Myocyte (in vitro differentiated cells): ENCODE data around the gene GNB2. TPM values are rescaled to one million over a fixed set of nuclear protein-coding genes. Genes with fewer than 3 reads are reported as not detected.
"Not testable (repeated sequence)": the region's sequence is repeated elsewhere in the genome, so short reads cannot be mapped to it uniquely, and the experiment has no call there.

Experiments
- DNase-seq: peaks from one replicate; pipeline ENCODE4 v3.0.0-alpha.2; 2012; ENCODE audit warnings: low read depth
- total RNA-seq: library from RNA; depleted of rRNA; stranded (reverse); fragments of >200 nt; gene quantifications from 2 replicates; pipeline ENCODE4 v1.2.3, GENCODE V29; 2014

GNB2 gene
- total RNA-seq, 1 donor from 2014 or later: 96.5 TPM

DNA sequence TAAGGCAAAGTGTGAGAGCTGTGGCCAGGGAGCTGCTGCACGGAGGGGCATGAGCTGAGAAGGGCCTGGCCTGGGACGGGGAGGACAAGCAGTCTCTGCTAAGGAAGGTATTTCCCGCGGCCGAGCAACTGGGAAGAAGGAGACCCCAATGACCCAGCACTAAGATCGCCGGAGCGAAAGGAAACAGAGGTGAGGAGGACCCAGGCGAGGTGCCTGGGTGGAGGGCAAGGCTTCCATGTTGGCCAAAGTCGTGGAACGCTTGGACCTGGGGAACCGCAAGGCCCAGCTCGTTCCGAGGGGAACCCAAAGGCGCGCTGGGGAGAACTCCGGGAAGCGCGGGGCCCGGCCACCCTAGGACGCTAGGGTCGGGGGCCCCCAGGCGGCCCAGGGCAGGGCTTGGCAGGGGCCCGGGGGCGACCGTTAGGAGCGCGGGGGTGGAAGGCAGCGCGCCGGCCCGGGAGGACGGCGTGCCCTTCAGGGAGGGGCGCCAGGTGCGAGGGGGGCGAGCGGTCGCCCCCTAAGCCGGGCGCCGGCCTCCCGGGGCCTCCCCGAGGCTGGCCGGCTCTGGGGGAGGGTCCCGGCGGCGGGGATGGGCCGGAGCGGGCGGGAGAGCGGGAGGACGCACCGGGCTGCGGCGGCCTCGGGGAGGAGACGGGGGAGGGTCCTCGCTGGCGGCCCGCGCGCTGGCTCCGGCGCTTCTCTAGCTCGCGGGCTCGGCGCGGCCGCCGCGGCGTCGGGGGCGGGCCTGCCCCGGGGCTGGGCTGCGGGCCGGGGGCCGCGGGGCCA, 20.0 kb downstream of the GNB2 start:
- DNase-seq: peak; percentile 26

DNA sequence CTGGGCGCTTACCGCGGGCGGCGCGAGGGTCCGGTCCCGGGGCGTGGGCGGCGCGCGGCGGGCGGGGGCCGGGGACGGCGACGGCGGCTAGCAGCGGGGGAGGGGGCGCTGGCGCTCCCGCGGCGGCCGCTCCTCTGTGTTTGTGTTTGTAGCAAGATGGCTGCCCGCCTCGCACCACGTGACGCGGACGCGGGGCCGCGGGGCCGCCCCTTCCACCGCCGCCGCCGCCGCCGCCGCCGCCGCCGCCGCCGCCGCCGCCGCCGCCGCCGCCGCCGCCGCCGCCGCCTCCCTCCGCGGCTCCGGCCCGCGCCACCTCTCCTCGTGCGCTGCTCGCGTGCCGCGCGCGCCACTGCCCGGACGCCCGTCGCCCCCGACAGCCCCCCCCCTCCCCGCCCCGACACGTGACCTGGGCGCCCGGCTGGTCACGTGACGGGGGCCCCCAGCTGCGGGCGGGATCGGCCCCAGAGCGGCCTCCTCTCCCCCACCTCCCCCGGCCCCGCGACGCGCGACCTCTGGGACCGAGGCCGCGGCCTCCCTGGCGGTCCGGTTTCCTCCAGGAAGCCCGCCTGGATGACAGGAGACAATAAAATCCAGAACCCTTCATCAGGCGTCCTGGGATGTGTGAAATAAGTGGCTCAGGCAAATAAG, 20.7 kb downstream of the GNB2 start, which contains the start of gene GIGYF1:
TSS of gene GIGYF1 (minus strand) at position 153 of the 648 bp plus-strand sequence. CDS start 6,012 bp downstream, outside the sequence.
- DNase-seq: peak; percentile 76

DNA sequence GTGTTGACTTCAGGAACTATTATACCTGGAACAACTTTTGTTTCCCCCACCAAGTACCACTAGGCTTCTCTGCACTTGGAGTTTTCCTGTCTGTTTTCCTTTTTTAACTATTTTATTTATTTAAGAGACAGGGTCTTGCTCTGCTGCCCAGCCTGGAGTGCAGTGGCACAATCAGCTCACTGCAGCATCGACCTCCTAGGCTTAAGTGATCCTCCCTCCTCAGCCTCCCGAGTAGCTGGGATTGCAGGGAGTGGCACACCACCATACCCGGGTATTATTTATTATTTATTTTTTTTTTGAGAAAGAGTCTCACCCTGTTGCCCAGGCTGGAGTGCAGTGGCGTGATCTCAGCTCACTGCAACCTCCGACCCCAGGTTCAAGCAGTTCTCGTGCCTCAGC, 22.6 kb downstream of the GNB2 start:
- no peak for DNase-seq

DNA sequence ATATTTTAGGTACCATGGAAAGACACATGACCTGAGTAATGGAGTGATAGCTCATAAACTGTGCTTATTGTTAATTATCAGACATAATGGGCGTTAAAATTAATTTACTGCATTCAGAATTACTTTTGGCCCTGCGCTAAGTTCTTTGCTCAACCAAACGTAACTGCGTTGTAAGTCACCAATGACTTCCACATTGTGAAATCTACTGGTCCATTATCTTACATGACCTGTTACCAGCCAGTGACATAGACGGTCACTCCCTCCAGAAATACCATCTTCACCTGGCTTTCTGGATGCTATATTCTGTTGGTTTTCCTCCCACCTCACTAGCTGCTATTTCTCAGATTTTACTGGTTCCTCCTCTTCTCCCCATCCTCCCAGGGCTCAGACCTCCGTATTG, 25.5 kb downstream of the GNB2 start:
- DNase-seq: no peak

DNA sequence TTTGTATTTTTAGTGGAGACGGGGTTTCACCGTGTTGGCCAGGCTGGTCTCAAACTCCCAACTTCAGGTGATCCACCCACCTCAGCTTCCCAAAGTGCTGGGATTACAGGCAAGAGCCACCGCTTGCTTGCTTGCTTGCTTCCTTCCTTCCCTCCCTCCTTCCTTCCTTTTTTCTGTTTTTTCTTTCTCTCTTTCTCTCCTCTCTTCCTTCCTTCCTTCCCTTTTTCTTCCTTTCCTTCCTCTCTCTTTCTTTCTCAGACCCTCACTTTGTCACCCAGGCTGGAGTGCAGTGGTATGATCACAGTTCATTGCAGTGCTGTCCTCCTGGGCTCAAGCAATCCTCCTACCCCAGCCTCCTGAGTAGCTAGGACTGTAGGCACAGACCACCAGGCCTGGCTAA, 27.5 kb downstream of the GNB2 start:
- not testable (repeated sequence) for DNase-seq

DNA sequence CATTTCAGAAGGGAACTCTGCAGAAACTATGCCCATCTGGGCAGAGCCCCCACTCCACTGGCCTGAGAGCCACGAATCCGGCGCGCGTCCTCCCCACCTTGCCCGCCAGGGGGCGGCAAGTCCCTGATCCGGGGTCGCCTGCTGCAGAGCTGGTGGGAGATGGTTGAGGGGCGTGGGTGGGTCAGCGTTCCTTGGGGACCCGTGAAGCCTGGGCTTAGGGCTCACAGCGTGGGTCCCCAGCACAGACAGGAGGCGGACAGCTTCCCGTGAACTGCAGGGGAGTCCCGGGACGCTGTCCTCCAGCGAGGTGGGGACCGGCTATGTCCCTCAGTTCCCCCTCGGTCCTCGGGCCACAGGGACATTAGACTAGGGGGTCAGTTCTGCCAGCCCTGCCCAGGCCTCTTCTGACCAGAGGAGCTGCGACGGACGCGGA, 31.8 kb downstream of the GNB2 start:
- peak; percentile 82 for DNase-seq

DNA sequence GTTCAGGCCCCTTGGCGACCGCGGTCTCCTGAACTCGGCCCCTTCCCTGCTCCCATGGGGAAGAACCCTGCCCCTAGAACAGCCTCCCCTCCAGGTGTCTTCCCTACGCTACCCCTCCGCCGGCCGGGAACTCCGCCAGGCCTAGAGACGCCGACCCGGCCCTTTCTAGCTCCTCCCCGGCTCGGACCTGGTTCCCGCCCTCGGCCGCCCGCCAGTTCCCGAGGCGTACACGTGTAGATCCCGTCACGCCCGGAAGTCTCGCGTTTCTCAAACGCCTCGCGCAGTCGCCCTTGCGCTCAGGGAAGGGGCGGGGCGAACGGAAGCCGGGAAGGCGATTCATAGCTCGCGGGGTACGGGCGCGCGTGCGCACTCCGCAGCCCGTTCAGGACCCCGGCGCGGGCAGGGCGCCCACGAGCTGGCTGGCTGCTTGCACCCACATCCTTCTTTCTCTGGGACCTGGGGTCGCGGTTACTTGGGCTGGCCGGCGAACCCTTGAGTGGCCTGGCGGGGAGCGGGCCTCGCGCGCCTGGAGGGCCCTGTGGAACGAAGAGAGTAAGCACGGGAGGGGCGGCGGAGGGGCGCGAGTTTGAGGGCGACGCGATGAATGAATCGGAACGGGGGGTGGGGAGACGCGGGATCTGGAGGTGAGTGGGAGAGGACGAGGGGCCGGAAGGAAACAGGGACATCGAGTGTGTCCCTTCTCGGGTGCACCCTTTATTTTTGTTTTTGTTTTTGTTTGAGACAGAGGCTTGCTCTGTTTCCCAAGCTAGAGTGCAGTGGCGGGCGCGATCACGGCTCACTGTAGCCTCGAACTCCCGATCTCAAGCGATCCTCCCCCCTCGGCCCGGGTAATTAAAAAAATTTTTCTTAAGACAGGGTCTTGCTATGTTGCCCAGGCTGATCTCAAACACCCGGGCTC, 32.5 kb downstream of the GNB2 start, which contains the start of gene POP7:
TSS of gene POP7 (plus strand) at position 369 of the 919 bp plus-strand sequence. CDS start 710 bp downstream, outside the sequence.
- peak; percentile 99 for DNase-seq

DNA sequence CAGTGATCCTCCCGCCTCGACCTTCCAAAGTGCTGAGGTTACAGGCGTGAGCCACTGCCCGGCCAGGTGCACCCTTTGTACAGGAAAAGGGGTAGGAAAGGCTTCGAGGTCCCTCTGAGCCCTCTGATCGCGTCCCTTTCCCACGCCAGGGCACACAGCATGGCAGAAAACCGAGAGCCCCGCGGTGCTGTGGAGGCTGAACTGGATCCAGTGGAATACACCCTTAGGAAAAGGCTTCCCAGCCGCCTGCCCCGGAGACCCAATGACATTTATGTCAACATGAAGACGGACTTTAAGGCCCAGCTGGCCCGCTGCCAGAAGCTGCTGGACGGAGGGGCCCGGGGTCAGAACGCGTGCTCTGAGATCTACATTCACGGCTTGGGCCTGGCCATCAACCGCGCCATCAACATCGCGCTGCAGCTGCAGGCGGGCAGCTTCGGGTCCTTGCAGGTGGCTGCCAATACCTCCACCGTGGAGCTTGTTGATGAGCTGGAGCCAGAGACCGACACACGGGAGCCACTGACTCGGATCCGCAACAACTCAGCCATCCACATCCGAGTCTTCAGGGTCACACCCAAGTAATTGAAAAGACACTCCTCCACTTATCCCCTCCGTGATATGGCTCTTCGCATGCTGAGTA, 33.3 kb downstream of the GNB2 start:
- DNase-seq: no peak

DNA sequence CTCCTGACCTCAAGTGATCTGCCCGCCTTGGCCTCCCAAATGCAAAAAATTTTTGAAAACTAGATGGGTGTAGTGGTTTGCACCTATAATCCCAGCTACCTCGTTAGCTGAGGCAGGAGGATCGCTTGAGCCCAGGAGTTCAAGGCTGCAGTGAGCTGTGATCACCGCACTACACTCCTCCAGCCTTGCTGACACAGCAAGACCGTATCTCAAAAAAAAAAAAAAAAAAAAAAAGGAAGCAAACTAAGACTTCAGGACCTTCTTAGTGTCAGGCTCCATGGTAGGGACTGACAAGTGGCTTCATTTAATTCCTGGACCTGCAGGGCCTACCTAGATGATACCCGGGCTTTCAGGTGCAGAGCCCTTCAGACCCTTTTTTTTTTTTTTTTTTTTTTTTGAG, 34.9 kb downstream of the GNB2 start:
- no peak for DNase-seq

DNA sequence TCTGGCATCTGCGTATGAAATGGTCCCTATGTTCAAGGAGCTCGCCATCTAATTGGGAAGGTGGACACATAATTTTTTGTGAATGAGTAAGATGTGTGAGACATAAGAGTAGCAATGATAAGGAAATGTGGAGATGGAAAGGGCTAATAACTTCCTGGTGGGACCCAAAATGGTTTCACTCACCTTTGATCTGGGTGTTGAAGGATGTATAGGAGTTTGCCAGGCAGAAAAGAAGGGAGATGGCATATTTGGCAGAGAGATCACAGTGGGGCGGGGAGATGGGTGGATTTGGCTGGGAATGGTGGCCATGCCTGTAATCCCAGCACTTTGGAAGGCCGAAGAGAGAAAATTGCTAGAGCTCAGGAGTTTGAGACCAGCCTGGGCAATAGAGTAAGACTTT, 36.9 kb downstream of the GNB2 start:
- DNase-seq: no peak

DNA sequence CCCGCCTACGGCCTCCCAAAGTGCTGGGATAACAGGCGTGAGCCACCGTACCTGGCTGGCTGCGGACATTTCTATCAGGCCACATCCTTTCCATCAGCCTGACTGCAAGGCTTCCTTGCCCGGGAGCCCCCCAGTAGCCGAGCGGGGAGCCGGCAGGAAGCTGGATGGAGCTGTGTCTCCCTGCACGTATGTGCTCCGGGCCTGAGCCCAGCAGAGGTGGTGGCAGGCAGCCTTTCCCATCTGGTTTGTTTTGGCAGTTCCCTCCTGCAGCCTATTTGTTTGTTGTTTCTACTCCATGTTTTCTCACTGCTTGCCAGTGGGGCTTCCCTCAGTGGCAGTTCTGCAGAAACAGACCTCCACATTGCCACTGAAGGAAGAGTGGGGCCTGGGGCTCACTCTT, 37.8 kb downstream of the GNB2 start:
- no peak for DNase-seq

DNA sequence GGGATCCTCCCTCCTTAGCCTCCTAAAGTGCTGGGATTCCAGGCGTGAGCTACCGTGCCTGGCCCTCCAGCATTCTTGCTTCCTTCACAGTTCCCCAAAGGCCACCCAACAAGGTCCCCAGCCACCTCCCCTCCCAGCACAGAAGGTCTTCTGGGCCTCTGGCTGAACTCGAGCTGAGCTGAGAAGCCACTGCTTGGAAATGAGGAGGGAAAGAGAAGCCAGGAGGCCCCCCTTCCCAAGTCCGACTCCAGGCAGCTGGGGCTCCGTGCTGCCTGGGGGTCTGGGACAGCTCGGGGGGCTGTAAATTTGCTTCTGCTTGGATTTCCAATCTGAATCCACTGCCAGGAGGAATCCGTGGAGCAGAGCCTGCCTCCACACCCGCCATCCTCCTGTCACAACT, 41.2 kb downstream of the GNB2 start:
- DNase-seq: no peak

DNA sequence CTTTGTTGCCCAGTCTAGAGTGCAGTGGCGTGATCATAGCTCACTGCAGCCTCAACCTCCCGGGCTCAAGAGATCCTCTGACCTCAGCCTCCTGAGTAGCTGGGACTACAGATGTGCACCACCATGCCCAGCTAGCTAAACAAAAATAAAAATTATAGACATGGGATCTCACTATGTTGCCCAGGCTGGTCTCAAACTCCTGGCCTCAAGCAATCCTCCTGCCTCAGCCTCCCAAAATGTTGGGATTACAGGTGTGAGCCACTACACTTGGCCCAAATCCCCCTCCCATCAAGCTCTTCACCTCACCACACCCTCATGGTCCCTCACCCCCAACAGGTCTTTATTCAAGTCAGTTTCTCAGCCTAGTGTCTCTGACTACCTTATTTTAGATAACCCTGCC, 43.5 kb downstream of the GNB2 start:
- not testable (repeated sequence) for DNase-seq

DNA sequence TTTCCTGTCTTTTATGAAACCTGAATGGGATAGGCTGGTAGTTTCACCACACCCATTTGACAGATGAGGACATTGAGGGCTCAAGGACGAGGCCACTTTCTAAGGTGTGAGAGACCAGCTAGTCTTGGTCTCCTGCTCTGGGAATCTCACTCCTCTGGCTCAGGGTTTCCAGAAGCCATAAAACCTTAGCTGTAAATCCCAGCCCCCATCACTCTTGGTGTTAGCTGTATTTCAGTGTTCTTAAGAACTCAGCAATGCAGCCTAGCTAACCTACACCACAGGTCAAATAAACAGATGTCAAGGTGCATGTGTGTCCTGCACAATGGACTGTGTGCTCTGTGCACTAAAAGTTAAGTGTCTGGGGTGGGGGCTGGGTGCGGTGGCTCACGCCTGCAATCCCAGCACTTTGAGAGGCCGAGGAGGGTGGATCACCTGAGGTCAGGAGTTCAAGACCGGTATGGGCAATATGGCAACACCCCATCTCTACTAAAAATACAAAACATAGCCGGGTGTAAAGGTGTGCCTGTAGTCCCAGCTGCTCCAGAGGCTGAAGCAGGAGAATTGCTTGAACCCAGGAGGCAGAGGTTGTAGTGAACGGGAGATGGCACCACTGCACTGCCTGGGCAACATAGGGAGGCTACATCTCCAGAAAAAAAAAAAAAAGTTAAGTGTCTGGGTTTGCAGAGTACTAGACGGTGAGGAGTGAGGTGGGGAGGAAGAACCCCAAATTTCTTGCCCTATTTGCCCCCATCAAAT, 46.2 kb downstream of the GNB2 start:
- DNase-seq: peak; percentile 68

DNA sequence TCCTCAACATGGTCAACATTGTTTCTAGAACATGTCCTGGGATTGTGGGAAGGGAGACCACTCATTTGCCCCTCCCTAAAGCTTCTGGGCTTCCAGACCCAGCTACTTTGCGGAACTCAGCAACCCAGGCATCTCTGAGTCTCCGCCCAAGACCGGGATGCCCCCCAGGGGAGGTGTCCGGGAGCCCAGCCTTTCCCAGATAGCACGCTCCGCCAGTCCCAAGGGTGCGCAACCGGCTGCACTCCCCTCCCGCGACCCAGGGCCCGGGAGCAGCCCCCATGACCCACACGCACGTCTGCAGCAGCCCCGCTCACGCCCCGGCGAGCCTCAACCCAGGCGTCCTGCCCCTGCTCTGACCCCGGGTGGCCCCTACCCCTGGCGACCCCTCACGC, 46.7 kb downstream of the GNB2 start, which contains the start of gene EPO:
TSS of gene EPO (plus strand) at position 190 of the 392 bp plus-strand sequence. CDS start 513 bp downstream, outside the sequence.
- no peak for DNase-seq

DNA sequence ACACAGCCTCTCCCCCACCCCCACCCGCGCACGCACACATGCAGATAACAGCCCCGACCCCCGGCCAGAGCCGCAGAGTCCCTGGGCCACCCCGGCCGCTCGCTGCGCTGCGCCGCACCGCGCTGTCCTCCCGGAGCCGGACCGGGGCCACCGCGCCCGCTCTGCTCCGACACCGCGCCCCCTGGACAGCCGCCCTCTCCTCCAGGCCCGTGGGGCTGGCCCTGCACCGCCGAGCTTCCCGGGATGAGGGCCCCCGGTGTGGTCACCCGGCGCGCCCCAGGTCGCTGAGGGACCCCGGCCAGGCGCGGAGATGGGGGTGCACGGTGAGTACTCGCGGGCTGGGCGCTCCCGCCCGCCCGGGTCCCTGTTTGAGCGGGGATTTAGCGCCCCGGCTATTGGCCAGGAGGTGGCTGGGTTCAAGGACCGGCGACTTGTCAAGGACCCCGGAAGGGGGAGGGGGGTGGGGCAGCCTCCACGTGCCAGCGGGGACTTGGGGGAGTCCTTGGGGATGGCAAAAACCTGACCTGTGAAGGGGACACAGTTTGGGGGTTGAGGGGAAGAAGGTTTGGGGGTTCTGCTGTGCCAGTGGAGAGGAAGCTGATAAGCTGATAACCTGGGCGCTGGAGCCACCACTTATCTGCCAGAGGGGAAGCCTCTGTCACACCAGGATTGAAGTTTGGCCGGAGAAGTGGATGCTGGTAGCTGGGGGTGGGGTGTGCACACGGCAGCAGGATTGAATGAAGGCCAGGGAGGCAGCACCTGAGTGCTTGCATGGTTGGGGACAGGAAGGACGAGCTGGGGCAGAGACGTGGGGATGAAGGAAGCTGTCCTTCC, 47.3 kb downstream of the GNB2 start:
- no peak for DNase-seq

DNA sequence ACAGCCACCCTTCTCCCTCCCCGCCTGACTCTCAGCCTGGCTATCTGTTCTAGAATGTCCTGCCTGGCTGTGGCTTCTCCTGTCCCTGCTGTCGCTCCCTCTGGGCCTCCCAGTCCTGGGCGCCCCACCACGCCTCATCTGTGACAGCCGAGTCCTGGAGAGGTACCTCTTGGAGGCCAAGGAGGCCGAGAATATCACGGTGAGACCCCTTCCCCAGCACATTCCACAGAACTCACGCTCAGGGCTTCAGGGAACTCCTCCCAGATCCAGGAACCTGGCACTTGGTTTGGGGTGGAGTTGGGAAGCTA, 47.9 kb downstream of the GNB2 start:
- no peak for DNase-seq

DNA sequence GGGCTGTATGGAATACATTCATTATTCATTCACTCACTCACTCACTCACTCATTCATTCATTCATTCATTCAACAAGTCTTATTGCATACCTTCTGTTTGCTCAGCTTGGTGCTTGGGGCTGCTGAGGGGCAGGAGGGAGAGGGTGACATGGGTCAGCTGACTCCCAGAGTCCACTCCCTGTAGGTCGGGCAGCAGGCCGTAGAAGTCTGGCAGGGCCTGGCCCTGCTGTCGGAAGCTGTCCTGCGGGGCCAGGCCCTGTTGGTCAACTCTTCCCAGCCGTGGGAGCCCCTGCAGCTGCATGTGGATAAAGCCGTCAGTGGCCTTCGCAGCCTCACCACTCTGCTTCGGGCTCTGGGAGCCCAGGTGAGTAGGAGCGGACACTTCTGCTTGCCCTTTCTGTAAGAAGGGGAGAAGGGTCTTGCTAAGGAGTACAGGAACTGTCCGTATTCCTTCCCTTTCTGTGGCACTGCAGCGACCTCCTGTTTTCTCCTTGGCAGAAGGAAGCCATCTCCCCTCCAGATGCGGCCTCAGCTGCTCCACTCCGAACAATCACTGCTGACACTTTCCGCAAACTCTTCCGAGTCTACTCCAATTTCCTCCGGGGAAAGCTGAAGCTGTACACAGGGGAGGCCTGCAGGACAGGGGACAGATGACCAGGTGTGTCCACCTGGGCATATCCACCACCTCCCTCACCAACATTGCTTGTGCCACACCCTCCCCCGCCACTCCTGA, 49.1 kb downstream of the GNB2 start:
- DNase-seq: no peak
